GM12878 (cell line): ENCODE results near the gene PHETA2. TPM values are rescaled to one million over a fixed set of nuclear protein-coding genes. Genes with fewer than 3 reads are reported as not detected.

ENCODE experiments used
- CHD1 ChIP-seq: IDR thresholded peaks from 2 replicates; pipeline ENCODE4 v1.6.1; 2012; ENCODE audit warnings: low read depth, low read length, improper control_type of control experiment
- HCFC1 ChIP-seq: fragments of 150-350 bp; IDR thresholded peaks from 2 replicates; pipeline ENCODE4 v1.6.1; 2014; ENCODE audit warnings: low read length
- NBN ChIP-seq: fragments of 450-650 bp; IDR thresholded peaks from 2 replicates; pipeline ENCODE4 v1.6.1; 2016
- NR2C1 ChIP-seq: fragments of 450-650 bp; IDR thresholded peaks from 2 replicates; pipeline ENCODE4 v1.6.1; 2017; ENCODE audit warnings: antibody characterized with exemption, mild to moderate bottlenecking, moderate library complexity
- SP1 ChIP-seq: IDR thresholded peaks from one replicate; pipeline ENCODE4 v1.6.1; 2011; ENCODE audit warnings: low read depth, low read length
- YBX1 ChIP-seq: fragments of 450-650 bp; IDR thresholded peaks from 2 replicates; pipeline ENCODE4 v1.6.1; 2016; ENCODE audit warnings: antibody characterized with exemption
- ZNF24 ChIP-seq: fragments of 450-650 bp; IDR thresholded peaks from 2 replicates; pipeline ENCODE4 v1.6.1; 2017; ENCODE audit warnings: antibody characterized with exemption, mild to moderate bottlenecking
- polyA plus RNA-seq, 11 experiments: library from polyadenylated mRNA; depleted of rRNA in 4 of 11; unstranded in 6 of 11; stranded (reverse) in 5 of 11; fragments of >200 nt; fragmentation: Nextera tagmentation in 4 of 11; fragmentation: Illumina TruSeq in 1 of 11; extraction: Ambion mirVana in 4 of 11; extraction: Trizol in 1 of 11; gene quantifications; 1 replicate in 1 of 11; 2 replicates in 10 of 11; pipeline versions ENCODE4 v1.2.1 to v1.2.3, GENCODE V29; 2011 to 2016; ENCODE audit warnings: inconsistent platforms in 2 of 11, missing spikeins in 2 of 11, low read depth in 1 of 11
- total RNA-seq, 4 experiments: library from RNA; depleted of rRNA in 3 of 4; stranded (reverse); fragments of >200 nt in 3 of 4; fragmentation: Illumina TruSeq in 1 of 4; extraction: Trizol in 1 of 4; gene quantifications; 2 replicates each; pipeline versions ENCODE4 v1.2.1 to v1.2.3, GENCODE V29; 2013 to 2021
- TF ChIP-seq, protein P1 (sequence below): fragments of 450-650 bp; IDR thresholded peaks from 2 replicates; pipeline ENCODE4 v1.6.1; 2018; ENCODE audit warnings: mild to moderate bottlenecking, low read depth, moderate library complexity; ENCODE audit not compliant: partially characterized antibody
- TF ChIP-seq, protein P2 (sequence below): fragments of 450-650 bp; IDR thresholded peaks from 2 replicates; pipeline ENCODE4 v1.6.1; 2016; ENCODE audit warnings: mild to moderate bottlenecking, moderate library complexity, borderline replicate concordance
- TF ChIP-seq, protein P3 (sequence below): fragments of 450-650 bp; IDR thresholded peaks from 2 replicates; pipeline ENCODE4 v1.6.1; 2016; ENCODE audit warnings: mild to moderate bottlenecking

The PHETA2 gene
- total and polyA plus RNA-seq, 10 of the 15 experiments (the other 5 are each of a cell fraction or from before 2014, with no cell fraction given) = 0.03 to 3.2 (median 1.7) TPM

DNA sequence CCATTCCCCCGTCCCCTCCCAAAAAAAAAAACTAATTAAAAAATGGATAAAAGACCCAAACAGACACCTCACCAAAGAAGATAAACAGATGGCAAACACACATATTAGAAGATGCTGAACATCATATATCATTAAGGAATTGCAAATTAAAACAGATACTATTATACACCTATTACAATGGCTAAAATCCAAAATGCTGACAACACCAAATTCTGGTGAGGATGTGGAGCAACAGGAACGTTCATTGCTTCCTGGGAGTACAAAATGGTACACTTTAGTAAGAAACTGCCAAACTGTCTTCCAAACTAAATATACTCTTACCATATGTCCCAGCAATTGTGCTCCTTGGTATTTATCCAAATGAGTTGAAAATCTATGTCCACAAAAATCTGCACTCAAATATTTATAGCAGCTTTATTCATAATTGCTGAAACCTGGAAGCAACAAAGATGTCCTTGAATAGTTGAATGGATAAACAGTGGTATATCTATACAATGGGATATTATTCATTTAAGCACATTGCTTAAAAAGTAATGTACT, 23.3 kb upstream of the PHETA2 start (continued):
- TF ChIP-seq, protein P1, sequence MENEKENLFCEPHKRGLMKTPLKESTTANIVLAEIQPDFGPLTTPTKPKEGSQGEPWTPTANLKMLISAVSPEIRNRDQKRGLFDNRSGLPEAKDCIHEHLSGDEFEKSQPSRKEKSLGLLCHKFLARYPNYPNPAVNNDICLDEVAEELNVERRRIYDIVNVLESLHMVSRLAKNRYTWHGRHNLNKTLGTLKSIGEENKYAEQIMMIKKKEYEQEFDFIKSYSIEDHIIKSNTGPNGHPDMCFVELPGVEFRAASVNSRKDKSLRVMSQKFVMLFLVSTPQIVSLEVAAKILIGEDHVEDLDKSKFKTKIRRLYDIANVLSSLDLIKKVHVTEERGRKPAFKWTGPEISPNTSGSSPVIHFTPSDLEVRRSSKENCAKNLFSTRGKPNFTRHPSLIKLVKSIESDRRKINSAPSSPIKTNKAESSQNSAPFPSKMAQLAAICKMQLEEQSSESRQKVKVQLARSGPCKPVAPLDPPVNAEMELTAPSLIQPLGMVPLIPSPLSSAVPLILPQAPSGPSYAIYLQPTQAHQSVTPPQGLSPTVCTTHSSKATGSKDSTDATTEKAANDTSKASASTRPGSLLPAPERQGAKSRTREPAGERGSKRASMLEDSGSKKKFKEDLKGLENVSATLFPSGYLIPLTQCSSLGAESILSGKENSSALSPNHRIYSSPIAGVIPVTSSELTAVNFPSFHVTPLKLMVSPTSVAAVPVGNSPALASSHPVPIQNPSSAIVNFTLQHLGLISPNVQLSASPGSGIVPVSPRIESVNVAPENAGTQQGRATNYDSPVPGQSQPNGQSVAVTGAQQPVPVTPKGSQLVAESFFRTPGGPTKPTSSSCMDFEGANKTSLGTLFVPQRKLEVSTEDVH = no peak
- TF ChIP-seq SP1 = no peak
- TF ChIP-seq, protein P2, sequence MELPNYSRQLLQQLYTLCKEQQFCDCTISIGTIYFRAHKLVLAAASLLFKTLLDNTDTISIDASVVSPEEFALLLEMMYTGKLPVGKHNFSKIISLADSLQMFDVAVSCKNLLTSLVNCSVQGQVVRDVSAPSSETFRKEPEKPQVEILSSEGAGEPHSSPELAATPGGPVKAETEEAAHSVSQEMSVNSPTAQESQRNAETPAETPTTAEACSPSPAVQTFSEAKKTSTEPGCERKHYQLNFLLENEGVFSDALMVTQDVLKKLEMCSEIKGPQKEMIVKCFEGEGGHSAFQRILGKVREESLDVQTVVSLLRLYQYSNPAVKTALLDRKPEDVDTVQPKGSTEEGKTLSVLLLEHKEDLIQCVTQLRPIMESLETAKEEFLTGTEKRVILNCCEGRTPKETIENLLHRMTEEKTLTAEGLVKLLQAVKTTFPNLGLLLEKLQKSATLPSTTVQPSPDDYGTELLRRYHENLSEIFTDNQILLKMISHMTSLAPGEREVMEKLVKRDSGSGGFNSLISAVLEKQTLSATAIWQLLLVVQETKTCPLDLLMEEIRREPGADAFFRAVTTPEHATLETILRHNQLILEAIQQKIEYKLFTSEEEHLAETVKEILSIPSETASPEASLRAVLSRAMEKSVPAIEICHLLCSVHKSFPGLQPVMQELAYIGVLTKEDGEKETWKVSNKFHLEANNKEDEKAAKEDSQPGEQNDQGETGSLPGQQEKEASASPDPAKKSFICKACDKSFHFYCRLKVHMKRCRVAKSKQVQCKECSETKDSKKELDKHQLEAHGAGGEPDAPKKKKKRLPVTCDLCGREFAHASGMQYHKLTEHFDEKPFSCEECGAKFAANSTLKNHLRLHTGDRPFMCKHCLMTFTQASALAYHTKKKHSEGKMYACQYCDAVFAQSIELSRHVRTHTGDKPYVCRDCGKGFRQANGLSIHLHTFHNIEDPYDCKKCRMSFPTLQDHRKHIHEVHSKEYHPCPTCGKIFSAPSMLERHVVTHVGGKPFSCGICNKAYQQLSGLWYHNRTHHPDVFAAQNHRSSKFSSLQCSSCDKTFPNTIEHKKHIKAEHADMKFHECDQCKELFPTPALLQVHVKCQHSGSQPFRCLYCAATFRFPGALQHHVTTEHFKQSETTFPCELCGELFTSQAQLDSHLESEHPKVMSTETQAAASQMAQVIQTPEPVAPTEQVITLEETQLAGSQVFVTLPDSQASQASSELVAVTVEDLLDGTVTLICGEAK = no peak
- TF ChIP-seq ZNF24 = no peak
- TF ChIP-seq HCFC1 = no peak
- no peak for TF ChIP-seq CHD1
- TF ChIP-seq, protein P3, sequence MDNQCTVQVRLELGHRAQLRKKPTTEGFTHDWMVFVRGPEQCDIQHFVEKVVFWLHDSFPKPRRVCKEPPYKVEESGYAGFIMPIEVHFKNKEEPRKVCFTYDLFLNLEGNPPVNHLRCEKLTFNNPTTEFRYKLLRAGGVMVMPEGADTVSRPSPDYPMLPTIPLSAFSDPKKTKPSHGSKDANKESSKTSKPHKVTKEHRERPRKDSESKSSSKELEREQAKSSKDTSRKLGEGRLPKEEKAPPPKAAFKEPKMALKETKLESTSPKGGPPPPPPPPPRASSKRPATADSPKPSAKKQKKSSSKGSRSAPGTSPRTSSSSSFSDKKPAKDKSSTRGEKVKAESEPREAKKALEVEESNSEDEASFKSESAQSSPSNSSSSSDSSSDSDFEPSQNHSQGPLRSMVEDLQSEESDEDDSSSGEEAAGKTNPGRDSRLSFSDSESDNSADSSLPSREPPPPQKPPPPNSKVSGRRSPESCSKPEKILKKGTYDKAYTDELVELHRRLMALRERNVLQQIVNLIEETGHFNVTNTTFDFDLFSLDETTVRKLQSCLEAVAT = no peak
- TF ChIP-seq YBX1 = no peak
- no peak for TF ChIP-seq NR2C1
- no peak for TF ChIP-seq NBN
